DND-41 (cell line): ENCODE results near the gene MED29.

Experiments used
- ATAC-seq: fragments of 200-7000 bp; cut with Tn5 transposase; 3 replicates; pipeline ENCODE4 v1.9.1; 2021; ENCODE audit warnings: low read depth; ENCODE audit not compliant: insufficient read depth
- DNase-seq: peaks from one replicate; pipeline ENCODE4 v3.0.0-alpha.2; 2020
- H2AFZ ChIP-seq: 2 replicates; pipeline ENCODE4 v1.6.0; 2012; ENCODE audit warnings: low read depth, low read length
- H3K27ac ChIP-seq: 2 replicates; pipeline ENCODE4 v1.5.1; 2012; ENCODE audit warnings: low read length, inconsistent platforms
- H3K27me3 ChIP-seq: fragments of 200-600 bp; sonication (generic); 2 replicates; pipeline ENCODE4 v1.6.0; 2012; ENCODE audit warnings: low read length, mild to moderate bottlenecking, inconsistent platforms; ENCODE audit not compliant: insufficient read depth, poor library complexity
- H3K36me3 ChIP-seq: 2 replicates; pipeline ENCODE4 v1.5.1; 2012; ENCODE audit warnings: low read length, inconsistent platforms; ENCODE audit not compliant: insufficient read depth
- H3K4me1 ChIP-seq: 2 replicates; pipeline ENCODE4 v1.5.1; 2012; ENCODE audit warnings: mild to moderate bottlenecking, low read length; ENCODE audit not compliant: insufficient read depth
- H3K4me2 ChIP-seq: 2 replicates; pipeline ENCODE4 v1.6.0; 2012; ENCODE audit warnings: mild to moderate bottlenecking, moderate library complexity, low read length, inconsistent platforms; ENCODE audit not compliant: insufficient read depth
- H3K4me3 ChIP-seq, 2 experiments: fragments of 200-600 bp in 1 of 2; shearing (Covaris generic) in 1 of 2; 2 replicates each; pipeline ENCODE4 v1.5.1; 2012 to 2016; ENCODE audit warnings: inconsistent platforms in 2 of 2, low read length in 2 of 2, mild to moderate bottlenecking in 2 of 2, low read depth in 1 of 2, moderate library complexity in 1 of 2
- H3K79me2 ChIP-seq: 2 replicates; pipeline ENCODE4 v1.6.0; 2012; ENCODE audit warnings: low read length, inconsistent platforms; ENCODE audit not compliant: insufficient read depth
- H3K9ac ChIP-seq: 2 replicates; pipeline ENCODE4 v1.6.0; 2012; ENCODE audit warnings: low read depth, mild to moderate bottlenecking, inconsistent platforms, low read length, moderate library complexity
- H3K9me3 ChIP-seq: 2 replicates; pipeline ENCODE4 v1.5.1; 2012; ENCODE audit warnings: low read length, moderate library complexity, mild to moderate bottlenecking, inconsistent platforms; ENCODE audit not compliant: insufficient read depth, severe bottlenecking
- H4K20me1 ChIP-seq: 2 replicates; pipeline ENCODE4 v1.6.0; 2012; ENCODE audit warnings: low read length; ENCODE audit not compliant: insufficient read depth
- EZH2 ChIP-seq: IDR thresholded peaks from 3 replicates; pipeline ENCODE4 v1.6.1; 2012; ENCODE audit warnings: borderline replicate concordance, low read depth, mild to moderate bottlenecking, moderate library complexity, low read length, inconsistent platforms; ENCODE audit not compliant: severe bottlenecking
- TF ChIP-seq, protein P1 (sequence below): IDR thresholded peaks from 2 replicates; pipeline ENCODE4 v1.5.1; 2012; ENCODE audit warnings: borderline replicate concordance, low read length, moderate library complexity, mild to moderate bottlenecking; ENCODE audit not compliant: poor library complexity, severe bottlenecking; ENCODE audit errors: extremely low read depth

MED29 gene

DNA sequence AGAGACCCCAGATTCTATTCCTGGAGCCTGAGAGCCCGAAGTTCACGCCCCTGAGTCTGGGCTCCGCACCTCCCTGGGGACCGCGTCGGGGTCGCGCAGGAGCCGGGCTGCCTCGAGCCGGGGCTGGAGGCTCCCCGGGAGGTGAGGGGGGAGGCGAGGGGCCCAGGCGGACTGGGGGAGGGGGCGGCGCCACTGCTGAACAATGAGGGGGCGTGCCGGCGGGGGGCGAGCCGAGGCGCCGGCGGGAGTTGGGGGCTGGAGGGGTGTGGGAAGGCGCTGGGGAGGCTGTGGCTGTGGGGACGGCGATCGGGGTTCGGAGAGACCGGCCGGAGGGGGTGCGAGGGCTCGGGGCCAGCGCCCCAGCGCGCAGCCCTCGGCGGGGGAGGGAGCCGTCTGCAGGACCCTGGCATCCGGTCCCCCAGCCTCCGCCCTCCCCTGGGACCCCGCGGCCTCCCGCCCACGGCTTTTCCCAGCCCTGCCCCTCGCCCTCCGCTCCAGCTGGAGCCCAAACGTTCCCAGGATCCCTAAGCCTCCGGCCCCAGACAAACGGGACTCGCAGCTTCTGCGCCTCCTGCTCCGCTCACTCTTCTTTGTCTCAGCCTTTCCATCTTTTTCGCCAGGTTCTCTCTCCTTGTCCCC is 22.2 kb downstream of the MED29 start:
- peak; percentile 76 for DNase-seq
- Histone ChIP-seq H3K9me3 (no peaks in the 10 kb centered on the region), H3K79me2 (peaks cover 37% of the 10 kb centered on the region), H3K4me3 (peak overlapping the region; percentile 69 to 96), H3K4me2 (peak overlapping the region; percentile 66), H3K27ac (peak overlapping the region; percentile 86), H3K36me3 (peaks cover 39% of the 10 kb centered on the region), H3K9ac (peak overlapping the region; percentile 88), H4K20me1 (peaks cover 22% of the 10 kb centered on the region), H2AFZ (peak overlapping the region; percentile 59), H3K27me3 (no peaks in the 10 kb centered on the region), H3K4me1 (peaks cover 54% of the 10 kb centered on the region)
- ATAC-seq: peak; percentile 23
- no peak for TF ChIP-seq EZH2
- TF ChIP-seq, protein P1, sequence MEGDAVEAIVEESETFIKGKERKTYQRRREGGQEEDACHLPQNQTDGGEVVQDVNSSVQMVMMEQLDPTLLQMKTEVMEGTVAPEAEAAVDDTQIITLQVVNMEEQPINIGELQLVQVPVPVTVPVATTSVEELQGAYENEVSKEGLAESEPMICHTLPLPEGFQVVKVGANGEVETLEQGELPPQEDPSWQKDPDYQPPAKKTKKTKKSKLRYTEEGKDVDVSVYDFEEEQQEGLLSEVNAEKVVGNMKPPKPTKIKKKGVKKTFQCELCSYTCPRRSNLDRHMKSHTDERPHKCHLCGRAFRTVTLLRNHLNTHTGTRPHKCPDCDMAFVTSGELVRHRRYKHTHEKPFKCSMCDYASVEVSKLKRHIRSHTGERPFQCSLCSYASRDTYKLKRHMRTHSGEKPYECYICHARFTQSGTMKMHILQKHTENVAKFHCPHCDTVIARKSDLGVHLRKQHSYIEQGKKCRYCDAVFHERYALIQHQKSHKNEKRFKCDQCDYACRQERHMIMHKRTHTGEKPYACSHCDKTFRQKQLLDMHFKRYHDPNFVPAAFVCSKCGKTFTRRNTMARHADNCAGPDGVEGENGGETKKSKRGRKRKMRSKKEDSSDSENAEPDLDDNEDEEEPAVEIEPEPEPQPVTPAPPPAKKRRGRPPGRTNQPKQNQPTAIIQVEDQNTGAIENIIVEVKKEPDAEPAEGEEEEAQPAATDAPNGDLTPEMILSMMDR: no peak

DNA sequence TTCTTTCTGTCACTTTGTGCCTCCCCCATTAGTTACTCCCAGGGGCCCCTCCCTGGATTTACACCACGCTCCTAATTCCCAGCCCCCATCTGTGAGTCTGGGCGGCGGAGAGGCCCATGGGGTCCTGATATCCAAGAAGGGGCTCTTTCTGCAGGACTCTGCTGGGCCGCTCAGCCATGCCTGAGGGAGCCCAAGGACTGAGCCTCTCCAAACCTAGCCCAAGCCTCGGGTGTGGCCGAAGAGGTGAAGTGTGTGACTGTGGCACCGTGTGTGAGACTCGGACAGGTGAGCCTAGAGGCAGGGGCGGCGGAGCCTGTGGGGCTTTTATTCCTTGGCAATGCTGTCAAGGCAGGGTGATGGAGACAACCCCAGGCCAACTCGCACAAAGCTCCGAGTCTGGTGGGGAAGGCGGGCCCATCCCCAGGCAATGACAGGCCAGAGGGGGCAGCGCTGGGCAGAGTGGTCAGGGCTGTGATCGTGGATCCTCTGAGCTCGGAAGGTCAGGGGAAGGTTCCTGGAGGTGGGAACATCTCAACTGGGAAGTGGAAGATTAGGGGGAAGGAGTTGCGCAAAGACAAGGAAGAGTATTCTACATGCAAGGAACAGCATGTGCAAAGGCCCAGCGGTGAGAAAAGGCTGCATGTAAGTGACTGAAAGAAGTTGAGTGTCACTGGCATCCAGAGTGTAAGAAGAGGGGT is 22.9 kb downstream of the MED29 start:
- Histone ChIP-seq H3K27ac (peak overlapping the region; percentile 86), H3K9ac (peak overlapping the region; percentile 88), H3K9me3 (no peaks in the 10 kb centered on the region), H3K4me3 (peak overlapping the region; percentile 69 to 96), H3K4me1 (peaks cover 48% of the 10 kb centered on the region), H3K27me3 (no peaks in the 10 kb centered on the region), H2AFZ (peak overlapping the region; percentile 59), H3K79me2 (peaks cover 33% of the 10 kb centered on the region), H3K36me3 (peaks cover 41% of the 10 kb centered on the region), H3K4me2 (peak overlapping the region; percentile 66), H4K20me1 (peaks cover 19% of the 10 kb centered on the region)
- TF ChIP-seq, protein P1: peak; percentile 44
- TF ChIP-seq EZH2: no peak
- ATAC-seq: no peak
- DNase-seq: no peak

DNA sequence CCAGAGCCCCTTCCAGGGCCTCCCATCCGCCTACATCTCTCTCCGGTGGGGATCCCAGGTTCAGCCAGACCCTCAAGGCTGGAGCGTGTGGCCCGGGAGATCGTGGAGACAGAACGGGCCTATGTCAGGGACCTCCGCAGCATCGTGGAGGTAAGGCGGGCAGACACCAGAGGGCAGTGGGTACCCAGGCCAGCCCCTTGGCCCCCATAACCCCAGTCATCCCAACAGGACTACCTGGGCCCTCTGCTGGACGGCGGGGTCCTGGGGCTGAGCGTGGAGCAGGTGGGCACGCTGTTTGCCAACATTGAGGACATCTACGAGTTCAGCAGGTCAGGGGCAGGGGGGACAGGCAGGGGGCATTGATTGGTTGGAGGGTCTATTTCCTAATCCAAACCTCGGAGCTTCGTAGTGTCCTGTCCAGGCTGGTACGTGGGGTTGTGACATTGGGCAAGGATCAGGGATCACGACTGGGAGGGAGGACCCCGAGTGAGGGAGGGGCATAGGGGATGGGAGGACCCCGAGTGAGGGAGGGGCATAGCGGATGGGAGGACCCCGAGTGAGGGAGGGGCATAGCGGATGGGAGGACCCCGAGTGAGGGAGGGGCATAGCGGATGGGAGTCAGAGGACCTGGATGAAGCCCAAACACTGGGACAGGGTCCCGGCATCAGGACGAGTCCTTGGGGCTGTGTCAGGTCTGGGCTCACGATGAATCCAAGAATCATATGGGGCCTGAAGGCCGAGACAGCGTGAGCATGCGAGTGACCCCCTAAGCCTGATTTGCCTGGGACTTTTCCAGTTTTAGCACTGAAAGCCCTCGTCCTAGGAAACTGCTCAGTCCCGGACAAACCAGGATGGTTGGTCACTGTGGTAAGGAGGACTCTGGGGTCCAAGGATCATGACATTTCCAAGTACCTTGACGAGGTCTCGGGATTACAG is 24.2 kb downstream of the MED29 start:
- Histone ChIP-seq H3K27ac (no peak overlapping the region), H3K27me3 (no peaks in the 10 kb centered on the region), H3K4me1 (peaks cover 36% of the 10 kb centered on the region), H3K79me2 (peaks cover 33% of the 10 kb centered on the region), H2AFZ (no peak overlapping the region), H3K9ac (peak overlapping the region; percentile 88; the same call in 1 of the 2 replicates), H4K20me1 (peaks cover 21% of the 10 kb centered on the region), H3K4me2 (peak overlapping the region; percentile 66), H3K9me3 (no peaks in the 10 kb centered on the region), H3K4me3 (no peak overlapping the region), H3K36me3 (peaks cover 43% of the 10 kb centered on the region)
- TF ChIP-seq EZH2: no peak
- TF ChIP-seq, protein P1: no peak
- ATAC-seq (no peak), DNase-seq (no peak)
